Measurements from ENCODE around the gene ABLIM3. TPM values are rescaled to one million over a fixed set of nuclear protein-coding genes. Genes with fewer than 3 reads are reported as not detected.

The ABLIM3 gene
- total and polyA plus RNA-seq, 2 donors (not counting 3 experiments of a cell fraction or from before 2014, with no cell fraction given): 16.7 to 42.1 TPM

- TSS peak; percentile 54 for BruUV-seq (replicated peaks)
- intact Hi-C loops (cut with micrococcal nuclease) (no loop called here), dilution Hi-C loops (cut with MboI; ENCODE audit: extremely low pct_ligation_motif_present, low sequenced_read_pairs) (no loop called here)
- Histone ChIP-seq H3K4me3 (replicated peaks in 1 of 3; ENCODE audit: insufficient read depth in 1 of 3, low read depth in 1 of 3, low read length in 3 of 3) (no peak overlapping the region), H3K36me3 (ENCODE audit: control insufficient read depth in 2 of 2, extremely low read depth in 1 of 2, insufficient read depth in 2 of 2, low read length in 2 of 2) (peaks cover 0 to 6% of the 10 kb centered on the region in 2 experiments), H3K9me3 (replicated peaks; ENCODE audit: control insufficient read depth, insufficient read depth, low read length) (no peaks in the 10 kb centered on the region), H3K27me3 (ENCODE audit: control insufficient read depth in 2 of 2, insufficient read depth in 2 of 2, low read length in 2 of 2) (no peaks in the 10 kb centered on the region), H3K9me1 (replicated peaks; ENCODE audit: control insufficient read depth, extremely low read depth, insufficient read depth, low read length) (no peaks in the 10 kb centered on the region), H4K20me1 (replicated peaks; ENCODE audit: control insufficient read depth, extremely low read depth, insufficient read depth, low read length) (no peaks in the 10 kb centered on the region), H2AFZ (ENCODE audit: low read depth, low read length) (no peak overlapping the region), H3K79me2 (ENCODE audit: control insufficient read depth, insufficient read depth, low read length) (no peaks in the 10 kb centered on the region), H3K4me1 (ENCODE audit: control insufficient read depth, extremely low read depth, insufficient read depth, low read length) (peaks cover 10% of the 10 kb centered on the region), H3K27ac (ENCODE audit: insufficient read depth, low read depth, low read length) (no peak overlapping the region), H3K4me2 (ENCODE audit: insufficient read depth, low read length) (no peak overlapping the region), H3K9ac (replicated peaks; ENCODE audit: extremely low read depth, insufficient read depth, low read length) (no peak overlapping the region)
- ChIA-PET CTCF (no interaction called here), POLR2A (no interaction called here)
- FAIRE-seq: no peak
- no peak for DNase-seq (ENCODE audit: low read depth, low spot score)
- TF ChIP-seq JUN (IDR thresholded peaks at IDR 0.05; ENCODE audit: borderline replicate concordance, insufficient read depth, insufficient read length, low read depth) (no peak), FOS (IDR thresholded peaks at IDR 0.05; ENCODE audit: borderline replicate concordance, insufficient read depth, low read length) (no peak), MYC (IDR thresholded peaks at IDR 0.05; ENCODE audit: low read depth, low read length) (no peak)
Observed at GRCh38 chr5:149202910-149203451, 61.7 kb downstream of the ABLIM3 start.

GRCh38 chr5:149203921-149204441, 62.7 kb downstream of the ABLIM3 start:
- Histone ChIP-seq H4K20me1 (replicated peaks; ENCODE audit: control insufficient read depth, extremely low read depth, insufficient read depth, low read length) (no peaks in the 10 kb centered on the region), H3K27ac (ENCODE audit: insufficient read depth, low read depth, low read length) (no peak overlapping the region), H3K27me3 (ENCODE audit: control insufficient read depth in 2 of 2, insufficient read depth in 2 of 2, low read length in 2 of 2) (no peaks in the 10 kb centered on the region), H3K4me1 (ENCODE audit: control insufficient read depth, extremely low read depth, insufficient read depth, low read length) (peaks cover 10% of the 10 kb centered on the region), H3K9me1 (replicated peaks; ENCODE audit: control insufficient read depth, extremely low read depth, insufficient read depth, low read length) (no peaks in the 10 kb centered on the region), H3K4me2 (ENCODE audit: insufficient read depth, low read length) (no peak overlapping the region), H3K4me3 (replicated peaks in 1 of 3; ENCODE audit: insufficient read depth in 1 of 3, low read depth in 1 of 3, low read length in 3 of 3) (no peak overlapping the region), H3K9ac (replicated peaks; ENCODE audit: extremely low read depth, insufficient read depth, low read length) (no peak overlapping the region), H2AFZ (ENCODE audit: low read depth, low read length) (no peak overlapping the region), H3K9me3 (replicated peaks; ENCODE audit: control insufficient read depth, insufficient read depth, low read length) (no peaks in the 10 kb centered on the region), H3K79me2 (ENCODE audit: control insufficient read depth, insufficient read depth, low read length) (no peaks in the 10 kb centered on the region), H3K36me3 (ENCODE audit: control insufficient read depth in 2 of 2, extremely low read depth in 1 of 2, insufficient read depth in 2 of 2, low read length in 2 of 2) (peaks cover 0 to 3% of the 10 kb centered on the region in 2 experiments)
- TF ChIP-seq MYC (IDR thresholded peaks at IDR 0.05; ENCODE audit: low read depth, low read length) (no peak), FOS (IDR thresholded peaks at IDR 0.05; ENCODE audit: borderline replicate concordance, insufficient read depth, low read length) (peak; percentile 79)
- DNase-seq (ENCODE audit: low read depth, low spot score) (no peak), FAIRE-seq (peak; percentile 78)
- intact Hi-C loops (cut with micrococcal nuclease) (no loop called here), dilution Hi-C loops (cut with MboI; ENCODE audit: extremely low pct_ligation_motif_present, low sequenced_read_pairs) (no loop called here)
- ChIA-PET CTCF (interaction anchor here (2.1 kb wide), 1 partner anchor 62 kb away, joined by 7 read pairs; the partner anchor contains the start of gene ABLIM3), POLR2A (no interaction called here)
- no TSS peak for BruUV-seq (replicated peaks)
